HG03460 (cell line): ENCODE results near the gene FAM234B.
"Not testable (repeated sequence)": the region's sequence is repeated elsewhere in the genome, so short reads cannot be mapped to it uniquely, and the experiment has no call there.

Source experiments
- ATAC-seq: cut with Tn5 transposase; IDR thresholded peaks from one replicate; pipeline ENCODE4 v1.9.1; 2021; ENCODE audit not compliant: unreplicated experiment

Gene FAM234B

GRCh38 chr12:13023811-13024530 is 20.2 kb upstream of the FAM234B start:
- ATAC-seq, result no peak

- ATAC-seq, result no peak
Measured at GRCh38 chr12:13024531-13024916, 19.7 kb upstream of the FAM234B start.

- ATAC-seq, result no peak
Measured at GRCh38 chr12:13026286-13026685, 17.9 kb upstream of the FAM234B start.

- ATAC-seq, result no peak
Measured at GRCh38 chr12:13027032-13027431, 17.1 kb upstream of the FAM234B start.

GRCh38 chr12:13027508-13027907 is 16.7 kb upstream of the FAM234B start:
- no peak for ATAC-seq

- no peak for ATAC-seq
Measured at GRCh38 chr12:13028825-13029570, 15.2 kb upstream of the FAM234B start.

- ATAC-seq, result no peak
Measured at GRCh38 chr12:13030541-13031291, 13.5 kb upstream of the FAM234B start.

- ATAC-seq, result no peak
Measured at GRCh38 chr12:13032164-13032563, 12.0 kb upstream of the FAM234B start.

- ATAC-seq, result no peak
Measured at GRCh38 chr12:13033476-13033875, 10.7 kb upstream of the FAM234B start.

GRCh38 chr12:13035335-13035734 is 8.8 kb upstream of the FAM234B start:
- not testable (repeated sequence) for ATAC-seq

- ATAC-seq, result no peak
Measured at GRCh38 chr12:13036881-13037280, 7.3 kb upstream of the FAM234B start.

- no peak for ATAC-seq
Measured at GRCh38 chr12:13038491-13039161, 5.6 kb upstream of the FAM234B start.

- ATAC-seq, result no peak
Measured at GRCh38 chr12:13039328-13039956, 4.7 kb upstream of the FAM234B start.

- ATAC-seq, result no peak
Measured at GRCh38 chr12:13041224-13041623, 3.0 kb upstream of the FAM234B start.

- ATAC-seq, result no peak
Measured at GRCh38 chr12:13042666-13043230, 1.4 kb upstream of the FAM234B start.

- no peak for ATAC-seq
Measured at GRCh38 chr12:13044906-13045299, 722 bp downstream of the FAM234B start.

GRCh38 chr12:13045816-13046215 is 1.6 kb downstream of the FAM234B start:
- ATAC-seq, result no peak

- ATAC-seq, result no peak
Measured at GRCh38 chr12:13046964-13047363, 2.8 kb downstream of the FAM234B start.

GRCh38 chr12:13049816-13050215 is 5.6 kb downstream of the FAM234B start:
- no peak for ATAC-seq

- no peak for ATAC-seq
Measured at GRCh38 chr12:13052421-13052820, 8.2 kb downstream of the FAM234B start.
